Neural cell (in vitro differentiated cells): Measurements from ENCODE around the gene SUGCT.

Source experiments
- EP300 ChIP-seq: fragments of 450-650 bp; conservative IDR thresholded peaks from 2 replicates; pipeline ENCODE4 v1.6.1; 2014; ENCODE audit warnings: antibody characterized with exemption, mild to moderate bottlenecking, moderate library complexity; ENCODE audit not compliant: poor library complexity, severe bottlenecking
- EZH2 ChIP-seq: fragments of 200-600, 300-800 bp; shearing (Covaris generic), sonication (generic); IDR thresholded peaks from 2 replicates; pipeline ENCODE4 v1.6.1; 2014; ENCODE audit warnings: antibody characterized with exemption, low read length, borderline replicate concordance, mild to moderate bottlenecking; ENCODE audit not compliant: insufficient read depth, poor library complexity, severe bottlenecking
- MXI1 ChIP-seq: fragments of 450-650 bp; conservative IDR thresholded peaks from 2 replicates; pipeline ENCODE4 v1.6.1; 2014; ENCODE audit warnings: antibody characterized with exemption, mild to moderate bottlenecking; ENCODE audit not compliant: poor library complexity, severe bottlenecking
- POLR2AphosphoS5 ChIP-seq: IDR thresholded peaks from 2 replicates; pipeline ENCODE4 v1.6.1; 2012
- RAD21 ChIP-seq: fragments of 450-650 bp; conservative IDR thresholded peaks from 2 replicates; pipeline ENCODE4 v1.6.1; 2014; ENCODE audit warnings: antibody characterized with exemption, mild to moderate bottlenecking, moderate library complexity
- SMC3 ChIP-seq: fragments of 450-650 bp; conservative IDR thresholded peaks from 2 replicates; pipeline ENCODE4 v1.6.1; 2014; ENCODE audit warnings: antibody characterized with exemption, mild to moderate bottlenecking, moderate library complexity; ENCODE audit not compliant: poor library complexity
- TAF1 ChIP-seq: IDR thresholded peaks from 2 replicates; pipeline ENCODE4 v1.6.1; 2012; ENCODE audit warnings: low read depth
- TF ChIP-seq, protein P1 (sequence below): fragments of 450-650 bp; IDR thresholded peaks from 2 replicates; pipeline ENCODE4 v1.5.1; 2014; ENCODE audit warnings: antibody characterized with exemption, mild to moderate bottlenecking, moderate library complexity; ENCODE audit not compliant: poor library complexity, severe bottlenecking
- TF ChIP-seq, protein P2 (sequence below): IDR thresholded peaks from 2 replicates; pipeline ENCODE4 v1.6.1; 2012; ENCODE audit warnings: borderline replicate concordance

GRCh38 chr7:40122940-40123254, 11.9 kb upstream of the SUGCT start:
- TF ChIP-seq, protein P1, sequence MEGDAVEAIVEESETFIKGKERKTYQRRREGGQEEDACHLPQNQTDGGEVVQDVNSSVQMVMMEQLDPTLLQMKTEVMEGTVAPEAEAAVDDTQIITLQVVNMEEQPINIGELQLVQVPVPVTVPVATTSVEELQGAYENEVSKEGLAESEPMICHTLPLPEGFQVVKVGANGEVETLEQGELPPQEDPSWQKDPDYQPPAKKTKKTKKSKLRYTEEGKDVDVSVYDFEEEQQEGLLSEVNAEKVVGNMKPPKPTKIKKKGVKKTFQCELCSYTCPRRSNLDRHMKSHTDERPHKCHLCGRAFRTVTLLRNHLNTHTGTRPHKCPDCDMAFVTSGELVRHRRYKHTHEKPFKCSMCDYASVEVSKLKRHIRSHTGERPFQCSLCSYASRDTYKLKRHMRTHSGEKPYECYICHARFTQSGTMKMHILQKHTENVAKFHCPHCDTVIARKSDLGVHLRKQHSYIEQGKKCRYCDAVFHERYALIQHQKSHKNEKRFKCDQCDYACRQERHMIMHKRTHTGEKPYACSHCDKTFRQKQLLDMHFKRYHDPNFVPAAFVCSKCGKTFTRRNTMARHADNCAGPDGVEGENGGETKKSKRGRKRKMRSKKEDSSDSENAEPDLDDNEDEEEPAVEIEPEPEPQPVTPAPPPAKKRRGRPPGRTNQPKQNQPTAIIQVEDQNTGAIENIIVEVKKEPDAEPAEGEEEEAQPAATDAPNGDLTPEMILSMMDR: no peak
- no peak for TF ChIP-seq EP300
- TF ChIP-seq EZH2: no peak
- TF ChIP-seq, protein P2, sequence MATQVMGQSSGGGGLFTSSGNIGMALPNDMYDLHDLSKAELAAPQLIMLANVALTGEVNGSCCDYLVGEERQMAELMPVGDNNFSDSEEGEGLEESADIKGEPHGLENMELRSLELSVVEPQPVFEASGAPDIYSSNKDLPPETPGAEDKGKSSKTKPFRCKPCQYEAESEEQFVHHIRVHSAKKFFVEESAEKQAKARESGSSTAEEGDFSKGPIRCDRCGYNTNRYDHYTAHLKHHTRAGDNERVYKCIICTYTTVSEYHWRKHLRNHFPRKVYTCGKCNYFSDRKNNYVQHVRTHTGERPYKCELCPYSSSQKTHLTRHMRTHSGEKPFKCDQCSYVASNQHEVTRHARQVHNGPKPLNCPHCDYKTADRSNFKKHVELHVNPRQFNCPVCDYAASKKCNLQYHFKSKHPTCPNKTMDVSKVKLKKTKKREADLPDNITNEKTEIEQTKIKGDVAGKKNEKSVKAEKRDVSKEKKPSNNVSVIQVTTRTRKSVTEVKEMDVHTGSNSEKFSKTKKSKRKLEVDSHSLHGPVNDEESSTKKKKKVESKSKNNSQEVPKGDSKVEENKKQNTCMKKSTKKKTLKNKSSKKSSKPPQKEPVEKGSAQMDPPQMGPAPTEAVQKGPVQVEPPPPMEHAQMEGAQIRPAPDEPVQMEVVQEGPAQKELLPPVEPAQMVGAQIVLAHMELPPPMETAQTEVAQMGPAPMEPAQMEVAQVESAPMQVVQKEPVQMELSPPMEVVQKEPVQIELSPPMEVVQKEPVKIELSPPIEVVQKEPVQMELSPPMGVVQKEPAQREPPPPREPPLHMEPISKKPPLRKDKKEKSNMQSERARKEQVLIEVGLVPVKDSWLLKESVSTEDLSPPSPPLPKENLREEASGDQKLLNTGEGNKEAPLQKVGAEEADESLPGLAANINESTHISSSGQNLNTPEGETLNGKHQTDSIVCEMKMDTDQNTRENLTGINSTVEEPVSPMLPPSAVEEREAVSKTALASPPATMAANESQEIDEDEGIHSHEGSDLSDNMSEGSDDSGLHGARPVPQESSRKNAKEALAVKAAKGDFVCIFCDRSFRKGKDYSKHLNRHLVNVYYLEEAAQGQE: no peak
- TF ChIP-seq RAD21: no peak
- TF ChIP-seq SMC3: no peak
- TF ChIP-seq POLR2AphosphoS5: no peak
- TF ChIP-seq MXI1: no peak
- TF ChIP-seq TAF1: no peak
